GM12872 (cell line): Measurements from ENCODE around the gene AFAP1L2.

Experiments used
- TF ChIP-seq, protein P1 (sequence below): IDR thresholded peaks from 3 replicates; pipeline ENCODE4 v1.5.1; 2011; ENCODE audit warnings: low read depth, mild to moderate bottlenecking, low read length, moderate library complexity; ENCODE audit not compliant: insufficient read depth

AFAP1L2 gene

DNA sequence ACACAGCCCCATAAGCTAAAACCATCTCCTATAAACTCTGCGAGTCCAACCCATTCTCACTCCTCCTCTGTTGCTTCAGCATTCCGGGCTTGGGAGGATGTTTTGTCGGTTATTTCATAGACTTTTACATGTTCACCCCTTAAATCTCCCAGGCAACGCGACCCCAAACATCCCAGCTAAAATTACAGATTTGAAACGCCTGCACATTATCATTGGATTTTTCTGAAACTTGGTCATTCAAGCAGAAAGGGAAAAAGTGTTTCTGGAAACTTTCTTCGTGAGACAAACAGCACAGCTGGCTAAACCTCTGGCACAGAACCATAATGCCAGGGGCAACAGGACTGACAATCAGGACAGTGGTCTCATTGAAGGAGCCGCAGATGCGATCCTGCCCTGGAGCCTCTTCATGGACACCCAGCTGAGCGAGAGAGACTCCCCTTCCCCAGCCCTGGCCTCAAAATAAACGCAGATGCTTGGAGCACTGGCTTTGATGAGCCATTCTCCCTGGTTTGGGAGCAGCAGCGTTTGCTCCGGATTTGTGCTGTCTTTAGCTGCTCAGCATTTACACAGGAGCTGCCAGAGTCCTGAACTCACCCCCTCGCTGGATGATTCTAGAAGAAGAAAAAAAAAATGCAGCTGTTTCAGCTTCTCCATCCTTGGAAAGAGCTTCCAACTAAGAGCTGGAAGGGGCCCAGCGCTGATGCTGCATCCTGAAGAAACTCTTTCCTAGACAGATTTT lies 30.1 kb downstream of the AFAP1L2 start:
- TF ChIP-seq, protein P1, sequence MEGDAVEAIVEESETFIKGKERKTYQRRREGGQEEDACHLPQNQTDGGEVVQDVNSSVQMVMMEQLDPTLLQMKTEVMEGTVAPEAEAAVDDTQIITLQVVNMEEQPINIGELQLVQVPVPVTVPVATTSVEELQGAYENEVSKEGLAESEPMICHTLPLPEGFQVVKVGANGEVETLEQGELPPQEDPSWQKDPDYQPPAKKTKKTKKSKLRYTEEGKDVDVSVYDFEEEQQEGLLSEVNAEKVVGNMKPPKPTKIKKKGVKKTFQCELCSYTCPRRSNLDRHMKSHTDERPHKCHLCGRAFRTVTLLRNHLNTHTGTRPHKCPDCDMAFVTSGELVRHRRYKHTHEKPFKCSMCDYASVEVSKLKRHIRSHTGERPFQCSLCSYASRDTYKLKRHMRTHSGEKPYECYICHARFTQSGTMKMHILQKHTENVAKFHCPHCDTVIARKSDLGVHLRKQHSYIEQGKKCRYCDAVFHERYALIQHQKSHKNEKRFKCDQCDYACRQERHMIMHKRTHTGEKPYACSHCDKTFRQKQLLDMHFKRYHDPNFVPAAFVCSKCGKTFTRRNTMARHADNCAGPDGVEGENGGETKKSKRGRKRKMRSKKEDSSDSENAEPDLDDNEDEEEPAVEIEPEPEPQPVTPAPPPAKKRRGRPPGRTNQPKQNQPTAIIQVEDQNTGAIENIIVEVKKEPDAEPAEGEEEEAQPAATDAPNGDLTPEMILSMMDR, result no peak

DNA sequence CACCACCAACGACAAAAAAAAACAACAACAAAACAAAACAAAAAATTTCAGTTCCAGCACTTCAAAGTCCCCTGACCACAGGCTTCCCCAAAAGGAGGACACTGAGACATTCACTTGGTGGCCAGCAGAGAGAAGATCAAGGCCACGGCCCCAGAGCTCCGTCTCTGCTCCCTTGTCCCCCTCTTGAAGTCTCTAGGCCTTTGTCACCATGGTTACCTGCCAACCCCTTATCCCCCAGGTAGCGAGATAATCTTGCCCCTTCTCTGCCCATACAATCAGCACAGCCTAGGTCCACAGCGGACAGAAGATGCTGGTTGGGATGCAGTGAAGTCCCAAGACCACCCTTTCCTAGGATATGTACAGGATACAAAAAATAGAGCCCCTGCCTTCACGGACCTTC lies 30.7 kb downstream of the AFAP1L2 start:
- TF ChIP-seq, protein P1, result no peak

DNA sequence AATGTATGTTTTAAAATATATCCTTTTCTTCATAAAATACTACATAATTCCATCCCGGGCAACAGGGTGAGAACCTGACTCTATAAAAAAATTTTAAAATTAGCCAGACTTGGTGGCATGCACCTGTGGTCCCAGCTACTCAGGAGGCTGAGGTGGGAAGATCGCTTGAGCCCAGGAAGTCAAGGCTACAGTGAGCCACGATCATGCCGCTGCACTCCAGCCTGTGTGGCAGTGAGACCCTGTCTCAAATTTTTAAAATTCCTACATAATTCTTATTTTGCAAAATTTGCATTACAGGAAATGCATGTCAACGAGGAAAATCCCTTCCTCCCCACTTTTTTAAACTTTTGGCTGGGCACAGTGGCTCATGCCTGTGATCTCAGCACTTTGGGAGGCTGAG lies 31.3 kb downstream of the AFAP1L2 start:
- TF ChIP-seq, protein P1, result no peak

DNA sequence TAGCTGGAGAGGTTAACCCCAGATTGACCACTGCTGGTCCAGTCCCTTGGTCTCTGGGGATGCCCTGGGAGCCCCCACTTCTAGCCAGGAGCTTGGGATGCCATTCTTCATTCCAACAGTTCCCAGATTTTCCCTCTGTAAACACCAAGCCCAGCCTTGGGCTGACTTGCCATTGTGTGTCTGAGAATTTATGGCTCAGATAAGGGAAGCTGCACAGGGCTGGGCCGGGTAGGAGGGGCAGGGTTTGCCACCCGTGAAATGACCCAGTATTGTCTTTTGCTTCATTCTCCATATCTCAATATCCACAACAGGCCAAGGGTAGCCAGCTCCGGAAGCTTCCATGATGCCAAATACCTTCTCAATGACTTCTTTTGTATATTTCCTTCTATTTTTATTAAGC lies 32.1 kb downstream of the AFAP1L2 start:
- TF ChIP-seq, protein P1, result no peak

DNA sequence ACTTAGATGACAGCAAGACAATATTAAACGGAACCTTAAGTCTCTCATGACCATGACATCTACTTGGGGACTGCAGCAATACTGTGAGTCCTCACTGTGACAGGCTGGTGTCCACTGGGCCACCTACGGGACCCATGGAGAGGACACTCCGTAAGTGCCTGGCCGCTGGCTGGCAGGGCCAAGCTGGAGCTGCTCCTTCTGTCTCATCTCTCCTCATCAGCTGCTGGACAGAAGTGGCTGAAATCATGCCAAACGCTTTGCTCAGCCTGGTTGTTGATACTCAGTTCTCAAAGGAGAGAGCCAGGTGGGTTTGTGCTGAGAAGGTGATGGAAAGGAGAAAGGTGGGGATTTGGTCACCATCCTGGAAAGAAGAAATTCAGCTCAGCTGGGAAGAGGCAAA lies 33.3 kb downstream of the AFAP1L2 start:
- TF ChIP-seq, protein P1, result no peak

DNA sequence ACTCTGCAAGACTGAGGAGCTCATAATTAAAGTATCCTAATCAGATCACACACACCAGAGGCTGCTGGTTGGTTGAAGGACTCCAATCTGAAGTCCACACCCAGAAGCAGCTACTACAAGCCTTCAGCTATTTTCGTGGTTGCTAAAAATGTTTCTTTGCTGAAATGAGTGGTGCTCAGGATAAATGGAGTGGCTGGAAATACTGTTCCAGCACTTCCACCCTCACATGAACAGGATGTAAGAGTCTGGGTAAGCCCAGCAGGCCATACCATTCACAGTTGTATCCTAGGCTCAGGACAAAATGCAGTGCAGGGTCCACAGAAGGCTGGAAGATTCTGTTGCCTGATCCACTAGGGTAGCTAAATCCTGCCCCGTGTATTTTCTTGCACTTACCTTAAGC lies 34.1 kb downstream of the AFAP1L2 start:
- TF ChIP-seq, protein P1, result no peak

DNA sequence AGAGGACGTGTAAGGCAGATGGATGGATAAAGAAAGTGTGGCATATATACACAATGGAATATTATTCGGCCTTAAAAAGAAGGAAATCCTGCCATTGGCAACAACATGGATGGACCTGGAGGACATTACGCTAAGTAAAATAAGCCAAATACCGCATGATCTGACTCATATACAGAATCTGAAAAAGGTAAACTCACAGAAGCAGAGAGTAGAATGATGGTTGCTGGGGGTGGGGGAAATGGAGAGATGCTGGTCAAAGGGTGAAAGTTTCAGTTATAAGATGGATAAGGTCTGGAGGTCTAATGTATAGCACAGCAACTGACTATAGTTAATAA lies 36.3 kb downstream of the AFAP1L2 start:
- TF ChIP-seq, protein P1, result no peak
